Gastroesophageal sphincter (tissue), 4 donors: ENCODE results near the gene BAK1. TPM values are rescaled to one million over a fixed set of nuclear protein-coding genes. Genes with fewer than 3 reads are reported as not detected.

ENCODE experiments used
- ATAC-seq: fragments of 150-250 bp; one replicate; pipeline ENCODE4 v1.9.1; 2016; ENCODE audit warnings: mild to moderate bottlenecking, moderate library complexity
- H3K27ac ChIP-seq, 4 donors: fragments of 200-600 bp; sonication (generic) in 3 of 4; 1 replicate in 3 of 4; 2 replicates in 1 of 4; pipeline ENCODE4 v1.5.1; 2016 to 2019
- H3K27me3 ChIP-seq: fragments of 200-600 bp; sonication (generic); one replicate; pipeline ENCODE4 v1.5.1; 2019
- H3K36me3 ChIP-seq, 2 donors: fragments of 200-600 bp; sonication (generic); one replicate each; pipeline ENCODE4 v1.5.1; 2019; ENCODE audit warnings: control low read depth in 1 of 2
- H3K4me1 ChIP-seq, 3 donors: fragments of 200-600 bp; sonication (generic); 1 replicate in 2 of 3; 2 replicates in 1 of 3; pipeline ENCODE4 v1.5.1; 2016 to 2019; ENCODE audit warnings: control low read depth in 2 of 3
- H3K4me3 ChIP-seq, 2 donors: fragments of 200-600 bp; sonication (generic); one replicate each; pipeline ENCODE4 v1.5.1; 2019; ENCODE audit warnings: mild to moderate bottlenecking in 1 of 2, moderate library complexity in 1 of 2
- H3K9me3 ChIP-seq, 3 donors: fragments of 200-600 bp; sonication (generic); one replicate each; pipeline ENCODE4 v1.5.1; 2017 to 2019; ENCODE audit warnings: control low read depth in 2 of 3
- EP300 ChIP-seq: sonication (generic); formaldehyde crosslinking; IDR thresholded peaks from one replicate; pipeline ENCODE4 v1.6.1; 2017; ENCODE audit warnings: antibody characterized with exemption, mild to moderate bottlenecking
- POLR2A ChIP-seq, 2 donors: fragments of 450-650 bp; IDR thresholded peaks; one replicate each; pipeline ENCODE4 v1.6.1; 2017; ENCODE audit warnings: antibody characterized with exemption in 2 of 2, mild to moderate bottlenecking in 2 of 2, moderate library complexity in 1 of 2
- POLR2AphosphoS5 ChIP-seq: sonication (generic); formaldehyde crosslinking; IDR thresholded peaks from one replicate; pipeline ENCODE4 v1.6.1; 2017; ENCODE audit warnings: antibody characterized with exemption
- whole genome bisulfite sequencing, 2 donors: methylation state at CpG; one replicate each; pipeline ENCODE4 v1.1.5; 2018; ENCODE audit warnings: low coverage in 1 of 2; 5-methylcytosine and 5-hydroxymethylcytosine counted together
- total RNA-seq, 4 donors: library from RNA; depleted of rRNA; stranded (reverse); fragments of >200 nt; gene quantifications; one replicate each; pipeline ENCODE4 v1.1.0, GENCODE V29; 2016
- TF ChIP-seq, protein P1 (sequence below), 4 experiments: fragments of 200-600 bp in 2 of 4; fragments of 450-650 bp in 2 of 4; sonication (generic) in 1 of 4; IDR thresholded peaks; one replicate each; pipeline ENCODE4 v1.5.1; 2017 to 2019; ENCODE audit warnings: antibody characterized with exemption in 4 of 4, mild to moderate bottlenecking in 2 of 4, moderate library complexity in 2 of 4

Gene BAK1
- total RNA-seq, 4 donors from 2014 or later, result 7.3 to 14.3 (median 11.0) TPM

DNA sequence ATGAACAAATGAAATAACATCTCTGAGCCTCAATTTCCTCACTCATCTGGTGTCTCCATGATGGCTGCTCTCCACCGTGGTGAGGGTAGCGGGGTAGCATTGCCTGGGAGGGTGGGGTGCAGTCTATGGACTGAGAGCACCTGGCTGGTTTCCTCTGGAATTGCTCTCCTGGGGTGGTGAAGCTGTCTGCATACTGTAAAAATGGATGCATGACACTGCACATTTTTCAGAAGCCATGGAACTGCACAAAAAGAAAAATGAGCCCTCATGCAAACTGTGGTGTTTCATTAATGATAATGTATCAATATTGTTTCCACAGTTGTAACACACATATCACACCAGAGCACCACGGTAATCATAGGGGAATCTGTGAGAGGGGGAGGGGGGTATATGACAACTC is 28.9 kb upstream of the BAK1 start:
- H3K4me3 ChIP-seq, result no peak overlapping the region
- WGBS, 2 donors, result 13 to 33% methylated on average over 1 to 2 of the region's 3 CpGs

DNA sequence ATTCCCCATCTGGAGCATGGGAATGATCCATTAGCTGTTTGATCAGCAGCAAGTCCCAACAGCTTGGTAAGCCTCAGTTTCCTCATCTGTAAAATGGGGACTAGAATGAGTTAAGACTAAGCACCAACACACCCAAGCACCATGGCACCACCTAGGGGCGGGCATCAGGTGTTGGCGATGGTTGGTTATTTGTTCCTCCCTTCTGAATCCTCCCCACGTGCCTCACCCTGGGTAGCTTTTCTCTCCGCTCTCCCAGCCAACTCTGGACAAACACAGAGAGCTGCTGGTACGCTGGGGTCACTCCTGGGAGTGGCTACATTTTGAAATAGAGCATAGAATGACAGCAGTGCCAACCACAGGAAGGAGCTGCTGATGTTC is 27.7 kb upstream of the BAK1 start:
- Histone ChIP-seq H3K27me3 (peaks cover 20% of the 10 kb centered on the region), H3K4me1 (peaks cover 0 to 47% (median 13%) of the 10 kb centered on the region in 3 donors), H3K27ac (peak overlapping the region in 1 of 4 donors; percentile 49), H3K4me3 (no peak overlapping the region), H3K9me3 (peaks cover 0 to 15% (median 0%) of the 10 kb centered on the region in 3 donors), H3K36me3 (no peaks in the 10 kb centered on the region)
- no peak for TF ChIP-seq EP300
- TF ChIP-seq POLR2A (IDR thresholded peaks at IDR 0.05), result no peak
- TF ChIP-seq POLR2AphosphoS5, result no peak
- TF ChIP-seq, protein P1, sequence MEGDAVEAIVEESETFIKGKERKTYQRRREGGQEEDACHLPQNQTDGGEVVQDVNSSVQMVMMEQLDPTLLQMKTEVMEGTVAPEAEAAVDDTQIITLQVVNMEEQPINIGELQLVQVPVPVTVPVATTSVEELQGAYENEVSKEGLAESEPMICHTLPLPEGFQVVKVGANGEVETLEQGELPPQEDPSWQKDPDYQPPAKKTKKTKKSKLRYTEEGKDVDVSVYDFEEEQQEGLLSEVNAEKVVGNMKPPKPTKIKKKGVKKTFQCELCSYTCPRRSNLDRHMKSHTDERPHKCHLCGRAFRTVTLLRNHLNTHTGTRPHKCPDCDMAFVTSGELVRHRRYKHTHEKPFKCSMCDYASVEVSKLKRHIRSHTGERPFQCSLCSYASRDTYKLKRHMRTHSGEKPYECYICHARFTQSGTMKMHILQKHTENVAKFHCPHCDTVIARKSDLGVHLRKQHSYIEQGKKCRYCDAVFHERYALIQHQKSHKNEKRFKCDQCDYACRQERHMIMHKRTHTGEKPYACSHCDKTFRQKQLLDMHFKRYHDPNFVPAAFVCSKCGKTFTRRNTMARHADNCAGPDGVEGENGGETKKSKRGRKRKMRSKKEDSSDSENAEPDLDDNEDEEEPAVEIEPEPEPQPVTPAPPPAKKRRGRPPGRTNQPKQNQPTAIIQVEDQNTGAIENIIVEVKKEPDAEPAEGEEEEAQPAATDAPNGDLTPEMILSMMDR (IDR thresholded peaks at IDR 0.05), result no peak
- WGBS, 2 donors, result 56% methylated on average over 3 of the region's 5 CpGs; no CpG with 5 or more reads in 1 of the 2 donors
- ATAC-seq, result no peak

More for the DNA sequence above, 28.9 kb upstream of the BAK1 start:
- H3K36me3 ChIP-seq, result no peaks in the 10 kb centered on the region
- peaks cover 0 to 11% (median 0%) of the 10 kb centered on the region in 3 donors for H3K9me3 ChIP-seq
- H3K27ac ChIP-seq, result peak overlapping the region in 2 of 4 donors; percentile 49 to 66
- TF ChIP-seq EP300, result no peak
- no peak for TF ChIP-seq POLR2A (IDR thresholded peaks at IDR 0.05)
- no peak for TF ChIP-seq POLR2AphosphoS5
- TF ChIP-seq, protein P1 (IDR thresholded peaks at IDR 0.05), result no peak
- peaks cover 0 to 47% (median 13%) of the 10 kb centered on the region in 3 donors for H3K4me1 ChIP-seq
- peaks cover 31% of the 10 kb centered on the region for H3K27me3 ChIP-seq
- no peak for ATAC-seq

DNA sequence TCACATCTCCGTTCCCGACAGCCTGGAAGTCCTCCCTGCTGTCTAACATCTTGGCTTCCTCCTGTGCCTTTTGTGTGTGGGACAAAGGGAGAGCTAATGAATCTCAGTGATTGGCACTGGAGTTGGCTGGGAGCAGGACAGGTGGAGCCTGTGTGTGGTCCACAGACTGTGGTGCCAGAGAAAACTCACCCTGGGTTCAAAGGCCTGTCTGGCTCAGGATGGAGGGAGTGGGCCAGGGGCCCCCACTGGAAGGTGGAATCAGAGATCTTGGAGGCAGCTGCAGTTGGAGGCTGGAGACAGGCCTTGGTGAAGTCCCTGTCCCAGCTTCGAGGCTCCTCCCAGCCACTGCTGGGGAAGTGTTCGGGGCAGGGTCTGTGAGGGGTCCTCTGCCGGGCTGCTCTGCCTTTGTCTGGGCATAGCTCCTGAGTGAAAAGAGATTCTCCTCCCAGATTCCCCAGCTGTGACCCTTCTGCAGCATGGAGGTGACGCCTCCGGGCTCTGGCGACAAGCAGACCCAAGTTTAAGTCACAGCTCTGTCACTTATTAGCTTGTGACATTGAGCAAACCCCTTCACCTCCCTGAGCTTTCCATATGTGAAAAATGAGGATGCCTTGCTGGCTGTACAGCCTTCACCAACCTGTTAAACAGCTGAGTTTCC is 27.2 kb upstream of the BAK1 start:
- WGBS, 2 donors, result 55% methylated on average over 2 to 3 of the region's 8 CpGs
- Histone ChIP-seq H3K36me3 (no peaks in the 10 kb centered on the region), H3K9me3 (peaks cover 0 to 15% (median 0%) of the 10 kb centered on the region in 3 donors), H3K27me3 (peaks cover 17% of the 10 kb centered on the region), H3K4me3 (no peak overlapping the region), H3K27ac (no peak overlapping the region), H3K4me1 (peaks cover 0 to 47% (median 13%) of the 10 kb centered on the region in 3 donors)
- no peak for TF ChIP-seq POLR2AphosphoS5
- TF ChIP-seq EP300, result no peak
- TF ChIP-seq, protein P1 (IDR thresholded peaks at IDR 0.05), result no peak
- no peak for TF ChIP-seq POLR2A (IDR thresholded peaks at IDR 0.05)
- no peak for ATAC-seq

DNA sequence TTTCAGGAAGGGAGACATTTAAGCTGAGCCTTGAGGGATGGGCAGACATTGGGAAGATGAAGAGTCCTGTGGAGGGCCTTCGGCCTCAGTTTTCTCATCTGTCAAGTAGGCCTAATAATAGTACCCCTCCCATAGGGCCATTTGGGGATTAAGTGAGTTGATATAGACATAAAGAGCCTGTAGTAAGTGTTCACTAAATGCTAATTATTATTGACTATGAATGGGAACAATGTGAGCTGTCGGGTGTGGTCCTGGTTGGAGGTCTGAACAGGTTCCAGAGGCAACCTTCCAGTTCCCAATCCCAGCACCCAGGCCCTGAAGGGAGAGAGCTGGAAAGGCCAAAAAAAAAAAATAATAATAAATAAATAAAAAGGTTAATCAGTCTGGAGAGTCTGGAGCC is 26.6 kb upstream of the BAK1 start:
- peaks cover 0 to 47% (median 13%) of the 10 kb centered on the region in 3 donors for H3K4me1 ChIP-seq
- no peak overlapping the region for H3K27ac ChIP-seq
- TF ChIP-seq POLR2A (IDR thresholded peaks at IDR 0.05) (no peak), POLR2AphosphoS5 (no peak), EP300 (no peak)
- TF ChIP-seq, protein P1 (IDR thresholded peaks at IDR 0.05), result no peak
- no peak overlapping the region for H3K4me3 ChIP-seq
- peaks cover 14% of the 10 kb centered on the region for H3K27me3 ChIP-seq
- ATAC-seq, result no peak
- WGBS, 2 donors, result 79 to 100% methylated on average over 1 to 2 of the region's 2 CpGs
- no peaks in the 10 kb centered on the region for H3K36me3 ChIP-seq
- peaks cover 0 to 15% (median 0%) of the 10 kb centered on the region in 3 donors for H3K9me3 ChIP-seq
